Esophagus squamous epithelium (tissue), 5 donors: ENCODE measurements around the gene TP63. TPM values are rescaled to one million over a fixed set of nuclear protein-coding genes. Genes with fewer than 3 reads are reported as not detected.

ENCODE experiments used
- DNase-seq: peaks from one replicate; lab custom pipeline; 2025; lab: John Stamatoyannopoulos, UW
- H3K27ac ChIP-seq, 4 donors: fragments of 200-600 bp; sonication (generic); one replicate each; pipeline ENCODE4 v1.5.1; 2016 to 2019; ENCODE audit warnings: mild to moderate bottlenecking in 1 of 4
- H3K27me3 ChIP-seq, 4 donors: fragments of 200-600 bp; sonication (generic); 1 replicate in 3 of 4; 2 replicates in 1 of 4; pipeline versions ENCODE4 v1.5.1 to v1.6.0; 2017 to 2021; ENCODE audit warnings: antibody characterized with exemption in 1 of 4
- H3K36me3 ChIP-seq, 3 donors: fragments of 200-600 bp; sonication (generic); one replicate each; pipeline ENCODE4 v1.5.1; 2016 to 2019
- H3K4me1 ChIP-seq, 3 donors: fragments of 200-600 bp; sonication (generic); one replicate each; pipeline ENCODE4 v1.5.1; 2017 to 2019
- H3K4me3 ChIP-seq, 4 donors: fragments of 200-600 bp; sonication (generic); 1 replicate in 3 of 4; 2 replicates in 1 of 4; pipeline ENCODE4 v1.5.1; 2016 to 2019; ENCODE audit warnings: mild to moderate bottlenecking in 2 of 4, moderate library complexity in 1 of 4
- H3K9me3 ChIP-seq, 3 donors: fragments of 200-600 bp; sonication (generic); one replicate each; pipeline ENCODE4 v1.5.1; 2016 to 2019
- POLR2A ChIP-seq, 4 donors: fragments of 450-650 bp; IDR thresholded peaks; one replicate each; pipeline ENCODE4 v1.6.1; 2017; ENCODE audit warnings: antibody characterized with exemption in 4 of 4, mild to moderate bottlenecking in 4 of 4, moderate library complexity in 3 of 4
- WGBS, 2 donors: methylation state at CpG; one replicate each; pipeline ENCODE4 v1.1.5; 2018; 5-methylcytosine and 5-hydroxymethylcytosine counted together
- intact Hi-C: fragments of 100-400 bp; cut with DNase I; formaldehyde crosslinking; loops from one replicate; pipeline ENCODE4 v1.15.0; 2022
- total RNA-seq, 4 donors: library from RNA; depleted of rRNA; stranded (reverse); fragments of >200 nt; gene quantifications; one replicate each; pipeline ENCODE4 v1.1.0, GENCODE V29; 2016
- TF ChIP-seq, protein P1 (sequence below), 6 experiments: fragments of 450-650 bp in 4 of 6; fragments of 200-600 bp in 2 of 6; sonication (generic) in 2 of 6; IDR thresholded peaks; one replicate each; pipeline ENCODE4 v1.5.1; 2016 to 2019; ENCODE audit warnings: antibody characterized with exemption in 6 of 6, mild to moderate bottlenecking in 4 of 6, moderate library complexity in 4 of 6
- donor health status: DM: yes; HTN: yes; CAD: no.

Gene TP63
- total RNA-seq, 4 donors from 2014 or later = 111 to 162 (median 137) TPM

DNA sequence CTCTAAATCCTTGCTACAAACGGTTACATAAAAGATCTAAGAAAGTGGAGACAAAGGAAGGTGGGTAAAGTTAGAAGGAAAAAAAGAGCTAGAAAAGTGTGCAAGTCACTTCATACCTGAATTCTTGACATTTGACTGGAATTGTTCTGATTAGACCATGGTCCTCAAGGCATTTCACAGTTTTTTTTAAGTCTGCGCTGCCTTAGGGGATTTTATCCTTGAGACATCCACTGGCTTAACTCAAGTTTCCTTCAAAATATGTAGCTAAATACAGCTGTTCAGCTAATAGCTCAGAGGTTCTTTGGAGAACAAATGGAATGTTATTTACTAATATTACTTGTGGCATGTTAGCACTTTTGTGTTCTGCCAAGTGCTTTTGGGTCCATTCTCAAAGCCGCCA, 236.9 kb downstream of the TP63 start:
- H3K36me3 ChIP-seq = peaks cover 0 to 94% (median 11%) of the 10 kb centered on the region in 3 donors
- 78 to 80% methylated on average over 3 of the region's 3 CpGs for WGBS, 2 donors
- H3K4me1 ChIP-seq = peaks cover 0 to 5% (median 0%) of the 10 kb centered on the region in 3 donors
- H3K27ac ChIP-seq = no peak overlapping the region
- H3K9me3 ChIP-seq = no peaks in the 10 kb centered on the region
- TF ChIP-seq POLR2A (IDR thresholded peaks at IDR 0.05) = no peak
- H3K27me3 ChIP-seq = no peaks in the 10 kb centered on the region
- intact Hi-C loops = no loop called here
- no peak for DNase-seq
- H3K4me3 ChIP-seq = no peak overlapping the region

DNA sequence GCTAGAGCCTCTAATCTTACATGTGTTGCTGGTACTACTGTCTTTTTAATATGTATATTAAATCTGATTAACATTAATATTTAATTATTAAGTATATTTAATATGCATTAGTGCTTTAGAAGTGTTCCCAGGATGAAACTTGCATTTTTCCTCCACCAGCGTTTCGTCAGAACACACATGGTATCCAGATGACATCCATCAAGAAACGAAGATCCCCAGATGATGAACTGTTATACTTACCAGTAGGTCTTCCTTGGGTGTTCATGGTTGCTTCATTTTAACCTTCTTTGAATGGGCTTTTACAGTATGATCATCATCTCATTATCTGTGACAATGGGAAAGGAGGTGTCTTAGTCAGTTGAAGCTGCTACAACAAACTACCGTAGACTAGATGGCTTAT, 238.0 kb downstream of the TP63 start:
- no peak overlapping the region for H3K27ac ChIP-seq

DNA sequence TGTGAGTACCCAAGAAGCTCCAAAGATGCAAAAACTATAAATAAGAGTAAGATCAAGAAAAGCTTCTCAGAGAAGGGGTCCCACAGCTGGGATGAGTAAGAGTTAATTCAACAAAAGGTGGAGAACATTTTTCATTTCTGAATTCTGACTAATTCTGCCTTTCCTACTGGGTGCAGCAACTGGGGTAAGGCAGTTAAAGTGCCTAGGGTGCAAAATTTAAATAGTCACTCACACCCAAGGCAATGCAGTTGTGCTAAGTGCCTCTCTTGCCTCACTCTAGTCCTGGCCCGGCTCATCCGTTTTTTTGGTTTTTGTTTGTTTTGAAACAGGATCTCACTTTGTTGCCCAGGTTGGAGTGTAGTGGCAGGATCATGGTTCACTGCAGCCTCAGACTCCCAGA, 240.2 kb downstream of the TP63 start:
- TF ChIP-seq POLR2A (IDR thresholded peaks at IDR 0.05) = no peak
- TF ChIP-seq, protein P1, sequence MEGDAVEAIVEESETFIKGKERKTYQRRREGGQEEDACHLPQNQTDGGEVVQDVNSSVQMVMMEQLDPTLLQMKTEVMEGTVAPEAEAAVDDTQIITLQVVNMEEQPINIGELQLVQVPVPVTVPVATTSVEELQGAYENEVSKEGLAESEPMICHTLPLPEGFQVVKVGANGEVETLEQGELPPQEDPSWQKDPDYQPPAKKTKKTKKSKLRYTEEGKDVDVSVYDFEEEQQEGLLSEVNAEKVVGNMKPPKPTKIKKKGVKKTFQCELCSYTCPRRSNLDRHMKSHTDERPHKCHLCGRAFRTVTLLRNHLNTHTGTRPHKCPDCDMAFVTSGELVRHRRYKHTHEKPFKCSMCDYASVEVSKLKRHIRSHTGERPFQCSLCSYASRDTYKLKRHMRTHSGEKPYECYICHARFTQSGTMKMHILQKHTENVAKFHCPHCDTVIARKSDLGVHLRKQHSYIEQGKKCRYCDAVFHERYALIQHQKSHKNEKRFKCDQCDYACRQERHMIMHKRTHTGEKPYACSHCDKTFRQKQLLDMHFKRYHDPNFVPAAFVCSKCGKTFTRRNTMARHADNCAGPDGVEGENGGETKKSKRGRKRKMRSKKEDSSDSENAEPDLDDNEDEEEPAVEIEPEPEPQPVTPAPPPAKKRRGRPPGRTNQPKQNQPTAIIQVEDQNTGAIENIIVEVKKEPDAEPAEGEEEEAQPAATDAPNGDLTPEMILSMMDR (IDR thresholded peaks at IDR 0.05) = no peak
- Histone ChIP-seq H3K27ac (no peak overlapping the region), H3K4me3 (no peak overlapping the region), H3K4me1 (no peaks in the 10 kb centered on the region), H3K9me3 (no peaks in the 10 kb centered on the region), H3K27me3 (no peaks in the 10 kb centered on the region), H3K36me3 (peaks cover 0 to 99% (median 11%) of the 10 kb centered on the region in 3 donors)
- 39 to 53% methylated on average over 2 of the region's 2 CpGs for WGBS, 2 donors
- no peak for DNase-seq
- intact Hi-C loops = no loop called here

More for the DNA sequence above, 238.0 kb downstream of the TP63 start:
- Histone ChIP-seq H3K4me1 (no peaks in the 10 kb centered on the region), H3K4me3 (no peak overlapping the region), H3K36me3 (peaks cover 0 to 100% (median 11%) of the 10 kb centered on the region in 3 donors), H3K9me3 (no peaks in the 10 kb centered on the region), H3K27me3 (no peaks in the 10 kb centered on the region)
- WGBS, 2 donors = 76 to 83% methylated on average over 4 of the region's 4 CpGs
- no peak for DNase-seq
- intact Hi-C loops = no loop called here
- TF ChIP-seq, protein P1 (IDR thresholded peaks at IDR 0.05) = no peak
- TF ChIP-seq POLR2A (IDR thresholded peaks at IDR 0.05) = no peak

DNA sequence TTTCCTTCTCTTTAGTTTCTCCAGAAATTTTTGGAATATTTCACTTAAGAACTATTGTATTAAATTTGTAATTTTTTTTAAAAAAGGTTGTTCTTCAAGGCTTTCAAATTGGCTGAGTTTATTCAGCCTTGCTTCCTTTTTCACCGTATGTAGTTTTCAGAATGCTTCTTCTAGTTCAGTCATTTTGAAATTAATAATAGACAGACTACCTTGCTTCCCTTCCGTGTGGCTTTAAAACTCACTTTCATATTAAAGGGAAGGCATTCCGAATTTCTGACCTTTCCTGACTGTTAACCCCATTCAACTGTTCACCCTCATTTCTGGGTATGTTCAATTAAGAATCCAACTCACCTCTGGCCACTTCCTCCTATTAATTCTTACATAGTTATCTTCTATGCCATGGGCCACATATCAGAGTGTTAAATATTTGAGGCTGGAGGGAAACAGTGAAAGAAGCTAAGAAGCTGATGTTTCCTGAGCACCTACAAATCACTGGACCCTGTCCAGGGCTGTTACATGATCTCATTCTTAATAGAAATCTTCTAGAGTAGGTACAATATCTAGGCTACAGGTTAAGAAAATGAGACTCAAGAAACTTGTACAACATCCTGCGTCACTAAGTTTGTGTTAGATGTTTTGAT, 252.0 kb downstream of the TP63 start:
- Histone ChIP-seq H3K9me3 (no peaks in the 10 kb centered on the region), H3K27ac (no peak overlapping the region), H3K27me3 (no peaks in the 10 kb centered on the region), H3K4me3 (no peak overlapping the region), H3K36me3 (peaks cover 0 to 100% (median 6%) of the 10 kb centered on the region in 3 donors), H3K4me1 (no peaks in the 10 kb centered on the region)
- intact Hi-C loops = no loop called here
- TF ChIP-seq POLR2A (IDR thresholded peaks at IDR 0.05) = no peak
- TF ChIP-seq, protein P1 (IDR thresholded peaks at IDR 0.05) = no peak
- DNase-seq = no peak
- 60 to 72% methylated on average over 4 of the region's 4 CpGs for WGBS, 2 donors

DNA sequence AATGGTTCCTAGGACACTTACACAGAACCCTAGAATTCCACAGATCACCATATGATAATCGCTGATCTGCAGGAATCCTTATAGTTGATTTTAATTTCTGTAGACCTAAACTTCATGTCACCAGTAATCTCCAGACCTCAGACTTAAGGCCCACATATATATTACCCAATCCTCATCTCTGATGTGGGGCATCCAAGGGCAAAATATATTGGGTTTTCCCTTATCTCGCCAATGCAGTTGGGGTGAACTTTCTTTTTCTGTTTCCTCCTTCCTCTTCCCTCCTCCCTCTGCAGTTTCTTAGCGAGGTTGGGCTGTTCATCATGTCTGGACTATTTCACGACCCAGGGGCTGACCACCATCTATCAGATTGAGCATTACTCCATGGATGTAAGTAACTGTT, 259.3 kb downstream of the TP63 start:
- no peaks in the 10 kb centered on the region for H3K4me1 ChIP-seq
- no peak overlapping the region for H3K4me3 ChIP-seq
- peaks cover 0 to 99% (median 19%) of the 10 kb centered on the region in 3 donors for H3K36me3 ChIP-seq
- H3K27ac ChIP-seq = no peak overlapping the region
- DNase-seq = no peak
- TF ChIP-seq, protein P1 (IDR thresholded peaks at IDR 0.05) = no peak
- TF ChIP-seq POLR2A (IDR thresholded peaks at IDR 0.05) = no peak
- WGBS, 2 donors = 59 to 91% methylated on average over 4 of the region's 4 CpGs
- intact Hi-C loops = no loop called here
- H3K9me3 ChIP-seq = no peaks in the 10 kb centered on the region
- H3K27me3 ChIP-seq = no peaks in the 10 kb centered on the region
